CD4-positive, alpha-beta T cell treated with Interleukin-2 at 100 ng/mL for 4 hours (primary cell): ENCODE results near the gene CAPN5.
"Not testable (repeated sequence)": the region's sequence is repeated elsewhere in the genome, so short reads cannot be mapped to it uniquely, and the experiment has no call there.

Experiments
- DNase-seq: peaks from one replicate; pipeline ENCODE4 v3.0.0-alpha.2; 2020; ENCODE audit warnings: low spot score

The CAPN5 gene

GRCh38 chr11:77066229-77067042, at the start of gene CAPN5:
Gene CAPN5, plus strand, starts transcription at chr11:77066971. Its CDS starts 17,916 bp downstream, at chr11:77084887.
- DNase-seq, result peak; percentile 86

- not testable (repeated sequence) for DNase-seq
Observed at GRCh38 chr11:77018396-77018924, 48.3 kb upstream of the CAPN5 start.

GRCh38 chr11:77019976-77020595, 46.7 kb upstream of the CAPN5 start:
- no peak for DNase-seq

DNA sequence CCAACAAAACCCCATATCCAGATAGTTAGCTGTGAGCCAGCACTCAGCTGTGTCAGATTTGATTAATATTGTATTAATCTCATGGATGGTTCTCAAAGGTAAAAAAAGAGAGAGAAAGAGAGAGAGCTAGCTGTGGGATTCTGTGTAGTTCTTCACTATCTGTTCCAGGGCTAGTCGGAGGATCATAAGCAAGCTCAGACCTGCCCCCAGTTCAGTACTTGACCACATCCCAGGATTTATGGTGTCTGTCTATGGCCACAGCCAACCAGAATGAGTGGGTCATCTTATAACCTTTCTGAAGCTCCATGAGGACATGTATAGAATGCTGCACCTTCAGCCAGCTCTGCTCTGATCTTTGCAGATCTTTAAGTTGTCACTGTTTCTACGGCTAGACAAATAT, 46.0 kb upstream of the CAPN5 start:
- DNase-seq, result no peak

- no peak for DNase-seq
Observed at GRCh38 chr11:77024745-77025144, 42.0 kb upstream of the CAPN5 start.

DNA sequence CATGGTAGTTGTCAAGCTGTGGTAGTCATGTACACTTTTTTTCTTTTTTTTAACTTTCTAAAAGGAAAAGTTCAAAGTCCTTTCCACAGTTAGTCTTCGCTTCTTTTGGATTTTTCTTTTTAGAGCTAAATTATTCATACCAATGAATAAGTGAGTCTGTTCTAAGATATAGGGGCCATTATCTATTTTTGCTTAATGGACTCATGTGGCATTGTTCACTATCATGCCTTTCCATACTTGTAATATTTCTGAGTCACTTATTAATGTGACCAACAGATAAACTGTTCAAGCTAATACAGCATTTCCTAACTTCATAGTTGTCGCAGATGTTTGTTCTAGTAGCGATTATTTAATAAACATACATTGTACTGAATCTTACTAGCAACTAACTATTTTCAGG, 40.5 kb upstream of the CAPN5 start:
- DNase-seq, result no peak

GRCh38 chr11:77026743-77027142, 40.0 kb upstream of the CAPN5 start:
- no peak for DNase-seq

DNA sequence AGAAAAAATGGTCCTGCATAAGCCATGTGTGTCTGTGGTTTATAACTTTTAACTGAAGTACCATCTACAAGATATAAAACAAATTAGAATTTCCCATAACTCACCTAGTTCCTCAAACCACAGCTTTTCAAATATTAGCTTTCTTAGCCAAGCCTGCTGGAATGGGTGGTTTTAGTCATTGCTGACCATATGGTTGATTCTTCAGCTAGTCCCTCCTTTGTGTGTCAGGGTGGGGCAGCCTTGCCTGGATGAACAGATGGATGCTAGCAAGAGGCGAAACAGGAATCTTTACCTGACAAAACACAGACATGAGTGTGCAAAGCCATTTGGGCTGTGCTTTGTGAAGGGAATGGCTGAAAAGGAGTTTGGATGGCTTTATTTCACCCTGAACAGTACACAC, 39.5 kb upstream of the CAPN5 start:
- DNase-seq, result no peak

DNA sequence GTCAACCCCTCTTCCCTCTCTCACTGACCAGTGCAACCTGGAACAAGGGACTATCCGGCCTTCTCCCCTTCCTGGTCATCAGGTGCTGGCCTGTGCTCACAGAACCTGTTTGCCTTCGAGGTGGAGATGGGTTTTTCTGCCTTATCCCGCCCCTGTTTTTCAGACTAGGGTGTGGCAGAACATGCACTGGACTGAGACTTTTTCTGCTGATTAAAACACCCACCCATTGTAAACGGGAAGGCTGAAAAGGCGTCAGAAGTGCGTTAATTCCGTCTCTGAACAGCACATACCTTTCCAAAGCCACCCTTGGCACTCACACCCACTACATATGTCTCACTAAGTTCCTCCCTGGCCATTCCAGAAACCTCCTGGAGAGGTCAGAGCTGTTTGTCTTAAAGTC, 36.9 kb upstream of the CAPN5 start:
- DNase-seq, result no peak

- DNase-seq, result no peak
Observed at GRCh38 chr11:77030834-77031414, 35.8 kb upstream of the CAPN5 start.

DNA sequence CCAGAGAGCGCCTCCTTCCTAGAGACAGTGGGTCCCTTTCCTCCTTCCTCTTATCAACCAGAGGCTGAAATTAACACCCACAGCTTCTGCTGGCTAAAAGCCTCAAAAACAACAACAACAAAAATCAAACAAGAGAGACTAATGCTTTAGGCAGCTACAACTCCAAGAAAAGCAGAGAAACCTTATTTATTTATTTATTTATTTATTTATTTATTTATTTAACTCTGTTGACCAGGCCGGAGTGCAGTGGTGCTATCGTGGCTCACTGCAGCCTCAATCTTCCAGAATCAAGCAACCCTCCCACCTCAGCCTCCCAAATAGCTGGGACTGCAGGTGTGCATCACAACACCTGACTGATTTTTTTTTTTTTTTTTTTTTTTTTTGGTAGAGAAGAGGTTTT, 35.2 kb upstream of the CAPN5 start:
- DNase-seq, result no peak

- DNase-seq, result no peak
Observed at GRCh38 chr11:77035039-77035438, 31.7 kb upstream of the CAPN5 start.

- DNase-seq, result no peak
Observed at GRCh38 chr11:77035580-77035979, 31.2 kb upstream of the CAPN5 start.

GRCh38 chr11:77036398-77036797, 30.4 kb upstream of the CAPN5 start:
- DNase-seq, result no peak

GRCh38 chr11:77037057-77037456, 29.7 kb upstream of the CAPN5 start:
- no peak for DNase-seq

- DNase-seq, result no peak
Observed at GRCh38 chr11:77038029-77038824, 28.5 kb upstream of the CAPN5 start.

DNA sequence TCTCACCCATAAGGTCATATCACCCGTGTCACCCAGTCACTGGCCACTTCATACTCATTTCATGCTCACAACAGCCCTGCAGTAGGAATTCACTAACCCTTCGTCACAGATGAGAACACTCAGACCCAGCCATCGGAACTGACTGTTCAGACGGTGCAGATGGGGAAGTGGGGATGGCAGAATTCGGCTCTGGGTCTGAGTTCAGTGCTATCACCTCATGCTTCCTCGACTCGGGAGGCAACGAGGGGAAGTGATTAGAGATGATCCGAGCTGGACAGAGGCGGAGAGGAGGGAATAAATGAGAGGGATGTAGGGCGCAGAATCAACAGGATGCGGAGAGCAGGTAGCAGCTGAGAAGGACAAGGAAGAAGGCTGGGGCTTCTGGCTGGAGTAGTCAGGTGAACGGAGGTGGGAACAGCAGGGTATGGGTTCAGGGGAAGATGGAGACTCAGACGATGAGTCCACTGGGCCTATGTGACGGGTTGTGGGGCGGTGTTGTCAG, 27.9 kb upstream of the CAPN5 start:
- no peak for DNase-seq

DNA sequence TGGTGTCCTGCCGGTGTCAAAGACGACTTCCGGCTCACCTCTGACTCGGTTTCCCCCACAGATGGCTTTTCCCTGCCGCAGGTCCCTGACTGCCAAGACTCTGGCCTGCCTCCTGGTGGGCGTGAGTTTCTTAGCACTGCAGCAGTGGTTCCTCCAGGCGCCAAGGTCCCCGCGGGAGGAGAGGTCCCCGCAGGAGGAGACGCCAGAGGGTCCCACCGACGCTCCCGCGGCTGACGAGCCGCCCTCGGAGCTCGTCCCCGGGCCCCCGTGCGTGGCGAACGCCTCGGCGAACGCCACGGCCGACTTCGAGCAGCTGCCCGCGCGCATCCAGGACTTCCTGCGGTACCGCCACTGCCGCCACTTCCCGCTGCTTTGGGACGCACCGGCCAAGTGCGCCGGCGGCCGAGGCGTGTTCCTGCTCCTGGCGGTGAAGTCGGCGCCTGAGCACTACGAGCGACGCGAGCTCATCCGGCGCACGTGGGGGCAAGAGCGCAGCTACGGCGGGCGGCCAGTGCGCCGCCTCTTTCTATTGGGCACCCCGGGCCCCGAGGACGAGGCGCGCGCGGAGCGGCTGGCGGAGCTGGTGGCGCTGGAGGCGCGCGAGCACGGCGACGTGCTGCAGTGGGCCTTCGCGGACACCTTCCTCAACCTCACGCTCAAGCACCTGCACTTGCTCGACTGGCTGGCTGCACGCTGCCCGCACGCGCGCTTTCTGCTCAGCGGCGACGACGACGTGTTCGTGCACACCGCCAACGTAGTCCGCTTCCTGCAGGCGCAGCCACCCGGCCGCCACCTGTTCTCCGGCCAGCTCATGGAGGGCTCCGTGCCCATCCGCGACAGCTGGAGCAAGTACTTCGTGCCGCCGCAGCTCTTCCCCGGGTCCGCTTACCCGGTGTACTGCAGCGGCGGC, 27.0 kb upstream of the CAPN5 start:
- DNase-seq, result no peak

DNA sequence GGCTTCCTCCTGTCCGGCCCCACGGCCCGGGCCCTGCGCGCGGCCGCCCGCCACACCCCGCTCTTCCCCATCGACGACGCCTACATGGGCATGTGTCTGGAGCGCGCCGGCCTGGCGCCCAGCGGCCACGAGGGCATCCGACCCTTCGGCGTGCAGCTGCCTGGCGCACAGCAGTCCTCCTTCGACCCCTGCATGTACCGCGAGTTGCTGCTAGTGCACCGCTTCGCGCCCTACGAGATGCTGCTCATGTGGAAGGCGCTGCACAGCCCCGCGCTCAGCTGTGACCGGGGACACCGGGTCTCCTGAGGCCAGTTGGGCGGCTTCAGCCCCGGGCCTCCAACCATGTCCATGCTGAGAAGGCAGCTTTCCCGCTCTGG, 26.4 kb upstream of the CAPN5 start:
- DNase-seq, result no peak

GRCh38 chr11:77040889-77041288, 25.9 kb upstream of the CAPN5 start:
- no peak for DNase-seq

GRCh38 chr11:77042111-77042726, 24.6 kb upstream of the CAPN5 start:
- DNase-seq, result no peak
